CD4-positive, alpha-beta memory T cell (primary cell): Measurements from ENCODE around the gene ZHX3. TPM values are rescaled to one million over a fixed set of nuclear protein-coding genes. Genes with fewer than 3 reads are reported as not detected.
A peak's percentile ranks its signal among the peaks of the same experiment; 100 is the strongest.

Experiments used
- CTCF ChIA-PET: fragments of 350-600 bp; sonication (Branson Sonifier 250); formaldehyde crosslinking; loops from one replicate; lab custom pipeline; 2021; ENCODE audit warnings: inconsistent platforms; ENCODE audit not compliant: partially characterized antibody; lab: Charles Lee
- POLR2A ChIA-PET: fragments of 350-600 bp; sonication (Branson Sonifier 250); formaldehyde crosslinking; loops from one replicate; lab custom pipeline; 2021; ENCODE audit not compliant: partially characterized antibody; lab: Charles Lee
- DNase-seq, 5 donors: peaks; one replicate each; pipeline versions ENCODE4 v3.0.0 to v3.0.0-alpha.2; 2020 to 2022; ENCODE audit warnings: mixed read lengths in 1 of 5
- H3K27ac ChIP-seq: one replicate; pipeline ENCODE4 v1.7.0; 2013; ENCODE audit warnings: low read depth, low read length
- H3K27me3 ChIP-seq: 2 replicates; pipeline ENCODE4 v1.7.0; 2013; ENCODE audit warnings: mild to moderate bottlenecking, low read length, moderate library complexity; ENCODE audit not compliant: insufficient read depth
- H3K36me3 ChIP-seq: 2 replicates; pipeline ENCODE4 v1.7.0; 2013; ENCODE audit warnings: mild to moderate bottlenecking, low read length, moderate library complexity; ENCODE audit not compliant: insufficient read depth
- H3K4me1 ChIP-seq: 2 replicates; pipeline ENCODE4 v1.7.0; 2013; ENCODE audit warnings: mild to moderate bottlenecking, low read length, moderate library complexity; ENCODE audit not compliant: insufficient read depth
- H3K4me3 ChIP-seq, 2 donors: one replicate each; pipeline ENCODE4 v1.7.0; 2013; ENCODE audit warnings: low read length in 2 of 2, mild to moderate bottlenecking in 1 of 2
- H3K9me3 ChIP-seq, 2 donors: one replicate each; pipeline ENCODE4 v1.7.0; 2013; ENCODE audit warnings: low read length in 2 of 2, control low read depth in 1 of 2; ENCODE audit not compliant: control insufficient read depth in 1 of 2
- H3K27ac Mint-ChIP-seq, 7 donors: one replicate each; pipeline ENCODE4 v1.8.0; 2020 to 2021; ENCODE audit warnings: mixed read lengths in 7 of 7, mild to moderate bottlenecking in 6 of 7, inconsistent platforms in 3 of 7, moderate library complexity in 3 of 7
- H3K27me3 Mint-ChIP-seq, 2 donors: one replicate each; pipeline ENCODE4 v1.8.0; 2020 to 2021; ENCODE audit warnings: mixed read lengths in 2 of 2
- H3K36me3 Mint-ChIP-seq, 2 donors: one replicate each; pipeline ENCODE4 v1.8.0; 2020 to 2021; ENCODE audit warnings: mixed read lengths in 2 of 2, inconsistent platforms in 1 of 2, mild to moderate bottlenecking in 1 of 2
- H3K4me1 Mint-ChIP-seq, 4 donors: one replicate each; pipeline ENCODE4 v1.8.0; 2020 to 2021; ENCODE audit warnings: mixed read lengths in 4 of 4, mild to moderate bottlenecking in 1 of 4
- H3K4me3 Mint-ChIP-seq, 8 donors: one replicate each; pipeline ENCODE4 v1.8.0; 2020 to 2021; ENCODE audit warnings: mixed read lengths in 8 of 8, mild to moderate bottlenecking in 7 of 8, moderate library complexity in 6 of 8, inconsistent platforms in 3 of 8
- H3K9me3 Mint-ChIP-seq, 8 donors: one replicate each; pipeline ENCODE4 v1.8.0; 2020 to 2021; ENCODE audit warnings: mixed read lengths in 8 of 8, mild to moderate bottlenecking in 5 of 8, inconsistent platforms in 3 of 8, moderate library complexity in 1 of 8
- intact Hi-C: fragments of 100-400 bp; cut with micrococcal nuclease; formaldehyde crosslinking; loops from one replicate; pipeline ENCODE4 v1.15.1; 2023
- polyA plus RNA-seq, 2 donors: library from polyadenylated mRNA; unstranded; fragments of 300-500 nt; fragmentation: Illumina TruSeq; gene quantifications; one replicate each; pipeline ENCODE4 v1.2.3, GENCODE V29; 2021
- total RNA-seq, 2 experiments: library from RNA; stranded (reverse); gene quantifications; one replicate each; pipeline ENCODE4 v1.2.3, GENCODE V29; 2021

The ZHX3 gene
- total and polyA plus RNA-seq, 4 experiments from 2014 or later = 2.4 to 6.3 (median 5.5) TPM

GRCh38 chr20:41330343-41330720, 12.8 kb upstream of the ZHX3 start:
- no peak for DNase-seq
- peaks cover 0 to 3% of the 10 kb centered on the region in 2 donors for H3K27me3 Mint-ChIP-seq

GRCh38 chr20:41329435-41330342, 12.2 kb upstream of the ZHX3 start:
- Mint-ChIP-seq H3K27ac (peak overlapping the region in 6 of 7 donors; percentile 1 to 67 (median 32)), H3K4me3 (peak overlapping the region in 4 of 8 donors; percentile 4 to 55 (median 18)), H3K9me3 (no peaks in the 10 kb centered on the region), H3K36me3 (no peaks in the 10 kb centered on the region), H3K27me3 (peaks cover 0 to 3% of the 10 kb centered on the region in 2 donors), H3K4me1 (peaks cover 7 to 16% (median 9%) of the 10 kb centered on the region in 4 donors)
- CTCF ChIA-PET = interaction anchor here (0.7 to 1.4 kb wide), 7 partner anchors 9 to 196 kb away, joined by 3 to 12 read pairs (median 3); partner anchors contain the start of gene LPIN3
- Histone ChIP-seq H3K36me3 (no peaks in the 10 kb centered on the region), H3K27ac (no peak overlapping the region), H3K9me3 (no peaks in the 10 kb centered on the region), H3K4me3 (no peak overlapping the region), H3K27me3 (no peaks in the 10 kb centered on the region), H3K4me1 (peaks cover 10% of the 10 kb centered on the region)
- POLR2A ChIA-PET = interaction anchor here (0.7 to 0.8 kb wide), 2 partner anchors 13 to 173 kb away, joined by 3 to 4 read pairs; no protein-coding TSS in a partner anchor
- intact Hi-C loops = no loop called here
- peak; percentile 30 to 64 (median 39) for DNase-seq

More at GRCh38 chr20:41330343-41330720, 12.8 kb upstream of the ZHX3 start:
- POLR2A ChIA-PET = interaction anchor here (0.8 kb wide), 1 partner anchor 14 kb away, joined by 3 read pairs; no protein-coding TSS in a partner anchor
- Mint-ChIP-seq H3K36me3 (no peaks in the 10 kb centered on the region), H3K27ac (no peak overlapping the region), H3K4me3 (no peak overlapping the region), H3K4me1 (peaks cover 7 to 16% (median 9%) of the 10 kb centered on the region in 4 donors), H3K9me3 (no peaks in the 10 kb centered on the region)
- CTCF ChIA-PET = interaction anchor here (0.7 to 1.4 kb wide), 4 partner anchors 9 to 195 kb away, joined by 3 to 12 read pairs (median 5); no protein-coding TSS in a partner anchor
- Histone ChIP-seq H3K27me3 (no peaks in the 10 kb centered on the region), H3K36me3 (no peaks in the 10 kb centered on the region), H3K9me3 (no peaks in the 10 kb centered on the region), H3K4me3 (no peak overlapping the region), H3K4me1 (peaks cover 10% of the 10 kb centered on the region), H3K27ac (no peak overlapping the region)
- intact Hi-C loops = no loop called here

GRCh38 chr20:41327178-41327577, 9.6 kb upstream of the ZHX3 start:
- Mint-ChIP-seq H3K4me3 (no peak overlapping the region), H3K4me1 (peaks cover 7 to 16% (median 9%) of the 10 kb centered on the region in 4 donors), H3K9me3 (no peaks in the 10 kb centered on the region), H3K27ac (peak overlapping the region in 2 of 7 donors; percentile 22 to 67), H3K36me3 (no peaks in the 10 kb centered on the region), H3K27me3 (peaks cover 0 to 2% of the 10 kb centered on the region in 2 donors)
- Histone ChIP-seq H3K4me1 (peaks cover 10% of the 10 kb centered on the region), H3K4me3 (no peak overlapping the region), H3K27ac (no peak overlapping the region), H3K27me3 (no peaks in the 10 kb centered on the region), H3K36me3 (no peaks in the 10 kb centered on the region), H3K9me3 (no peaks in the 10 kb centered on the region)
- CTCF ChIA-PET = interaction anchor here (1.2 to 2.1 kb wide), 3 partner anchors 11 to 336 kb away, joined by 4 to 6 read pairs (median 5); no protein-coding TSS in a partner anchor
- no peak for DNase-seq
- POLR2A ChIA-PET = no interaction called here
- intact Hi-C loops = no loop called here

DNA sequence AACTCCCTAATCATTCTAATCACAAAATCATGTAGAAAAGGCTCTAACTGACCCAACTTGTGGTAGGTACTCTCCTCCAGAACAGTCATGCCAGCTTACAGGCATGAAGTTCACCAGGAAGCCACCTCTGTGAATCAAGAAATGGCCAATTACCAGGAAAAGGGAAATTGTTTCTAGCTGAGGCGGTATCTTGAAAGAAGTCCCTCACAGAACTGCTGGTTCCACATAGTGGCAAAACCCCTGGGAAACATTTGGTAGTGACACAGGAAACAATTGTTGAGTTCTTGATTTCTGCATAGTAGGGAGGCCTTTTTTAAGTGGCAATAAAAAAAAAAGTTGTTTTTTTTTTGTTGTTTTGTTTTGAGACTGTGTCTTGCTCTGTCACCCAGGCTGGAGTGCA, 3.4 kb upstream of the ZHX3 start:
- Mint-ChIP-seq H3K4me3 (no peak overlapping the region), H3K27ac (peak overlapping the region in 1 of 7 donors; percentile 7), H3K27me3 (no peaks in the 10 kb centered on the region), H3K9me3 (no peaks in the 10 kb centered on the region), H3K4me1 (peaks cover 5 to 25% (median 16%) of the 10 kb centered on the region in 4 donors), H3K36me3 (no peaks in the 10 kb centered on the region)
- H3K27ac ChIP-seq = no peak overlapping the region
- H3K9me3 ChIP-seq = no peaks in the 10 kb centered on the region
- POLR2A ChIA-PET = interaction anchor here (0.6 kb wide), 1 partner anchor 183 kb away, joined by 3 read pairs; no protein-coding TSS in a partner anchor
- intact Hi-C loops = no loop called here
- no peak overlapping the region for H3K4me3 ChIP-seq
- no peaks in the 10 kb centered on the region for H3K36me3 ChIP-seq
- DNase-seq = no peak
- H3K4me1 ChIP-seq = peaks cover 16% of the 10 kb centered on the region
- CTCF ChIA-PET = interaction anchor here (1.2 kb wide), 1 partner anchor 9 kb away, joined by 4 read pairs; no protein-coding TSS in a partner anchor
- H3K27me3 ChIP-seq = no peaks in the 10 kb centered on the region

GRCh38 chr20:41320441-41320840, 2.9 kb upstream of the ZHX3 start:
- Mint-ChIP-seq H3K27ac (no peak overlapping the region), H3K9me3 (no peaks in the 10 kb centered on the region), H3K27me3 (no peaks in the 10 kb centered on the region), H3K4me3 (no peak overlapping the region), H3K4me1 (peaks cover 5 to 27% (median 18%) of the 10 kb centered on the region in 4 donors), H3K36me3 (no peaks in the 10 kb centered on the region)
- Histone ChIP-seq H3K27ac (no peak overlapping the region), H3K36me3 (no peaks in the 10 kb centered on the region), H3K4me3 (no peak overlapping the region), H3K4me1 (peaks cover 16% of the 10 kb centered on the region), H3K9me3 (no peaks in the 10 kb centered on the region), H3K27me3 (no peaks in the 10 kb centered on the region)
- DNase-seq = no peak
- CTCF ChIA-PET = interaction anchor here (1.2 kb wide), 1 partner anchor 9 kb away, joined by 4 read pairs; no protein-coding TSS in a partner anchor
- POLR2A ChIA-PET = no interaction called here
- intact Hi-C loops = no loop called here

DNA sequence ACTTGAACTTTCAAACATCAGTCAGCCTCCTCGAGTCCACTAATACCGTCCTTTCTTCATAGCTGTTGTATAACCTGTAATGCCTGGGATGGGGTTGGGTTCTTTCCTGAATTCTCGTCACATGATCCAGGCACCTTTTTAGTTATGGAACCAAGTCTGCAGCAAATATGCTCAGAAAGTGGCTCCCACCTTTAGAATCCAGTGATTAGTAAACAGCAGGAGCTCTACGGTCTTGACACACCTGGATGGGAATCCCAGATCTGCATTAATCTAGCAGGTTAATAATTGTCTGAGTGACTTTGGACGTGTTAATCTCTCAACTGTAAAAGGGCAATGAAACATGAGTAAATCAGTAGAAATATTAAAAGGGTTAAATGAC, 729 bp upstream of the ZHX3 start:
- ChIA-PET CTCF (interaction anchor here (1.0 to 1.1 kb wide), 2 partner anchors 183 to 184 kb away, joined by 3 to 4 read pairs; no protein-coding TSS in a partner anchor), POLR2A (no interaction called here)
- peak overlapping the region in 1 of 2 donors; percentile 44 for H3K4me3 ChIP-seq
- no peak for DNase-seq
- no peaks in the 10 kb centered on the region for H3K9me3 Mint-ChIP-seq
- H3K9me3 ChIP-seq = no peaks in the 10 kb centered on the region
- no peaks in the 10 kb centered on the region for H3K27me3 ChIP-seq
- peaks cover 7 to 27% (median 18%) of the 10 kb centered on the region in 4 donors for H3K4me1 Mint-ChIP-seq
- no peaks in the 10 kb centered on the region for H3K27me3 Mint-ChIP-seq
- peak overlapping the region; percentile 45 to 87 (median 83) for H3K27ac Mint-ChIP-seq
- no peaks in the 10 kb centered on the region for H3K36me3 Mint-ChIP-seq
- H3K4me1 ChIP-seq = peaks cover 16% of the 10 kb centered on the region
- intact Hi-C loops = loop anchor here (5.0 kb wide), 1 partner anchor 161 kb away; no protein-coding TSS in a partner anchor
- peak overlapping the region; percentile 73 to 83 (median 78) for H3K4me3 Mint-ChIP-seq
- peak overlapping the region; percentile 40 for H3K27ac ChIP-seq
- no peaks in the 10 kb centered on the region for H3K36me3 ChIP-seq
